Fibroblast of skin of abdomen (primary cell): ENCODE measurements around the gene BCR.

Source experiments
- DNase-seq: peaks from one replicate; pipeline ENCODE4 v3.0.0-alpha.2; 2013

Gene BCR

GRCh38 chr22:23218053-23218866 lies 38.0 kb downstream of the BCR start:
- no peak for DNase-seq

DNA sequence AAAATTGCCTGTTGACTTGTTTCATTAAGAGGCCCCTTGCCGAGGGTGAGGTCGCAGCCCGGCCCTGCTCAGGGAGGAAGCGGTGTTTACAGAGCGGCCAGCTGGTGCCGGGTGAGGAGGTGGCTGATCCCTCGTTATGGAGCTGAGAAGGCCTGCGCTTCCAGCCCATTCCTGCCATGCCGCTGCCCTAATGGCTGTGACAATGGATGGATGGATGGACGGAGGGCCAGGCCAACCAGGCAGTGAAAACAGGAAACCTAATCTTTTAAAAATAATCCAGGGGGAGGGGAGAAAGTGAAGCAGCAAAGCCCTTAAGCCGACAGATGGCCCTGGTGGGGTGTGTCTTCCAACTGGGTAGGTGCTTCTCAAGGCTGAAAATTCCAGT lies 38.5 kb downstream of the BCR start:
- peak; percentile 49 for DNase-seq

DNA sequence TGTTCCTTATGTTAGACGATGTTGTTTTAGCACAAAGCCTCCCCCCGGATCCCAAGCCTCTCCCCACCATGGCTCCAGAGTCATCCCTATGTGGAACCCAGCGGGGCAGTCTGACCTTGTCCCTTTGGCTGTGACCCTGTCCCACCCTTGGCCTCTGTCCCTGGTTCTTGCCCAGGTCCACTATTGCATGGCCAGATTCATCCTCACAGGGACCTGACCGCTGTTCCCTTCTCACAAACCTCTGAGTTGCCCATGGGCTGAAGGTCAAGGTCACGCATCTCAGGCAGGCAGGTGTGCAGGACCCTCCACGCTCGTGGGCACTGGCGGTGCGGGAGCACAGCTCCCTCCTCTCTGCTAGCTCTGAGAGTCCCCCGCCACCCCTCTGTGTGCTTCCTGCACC lies 39.0 kb downstream of the BCR start:
- no peak for DNase-seq

DNA sequence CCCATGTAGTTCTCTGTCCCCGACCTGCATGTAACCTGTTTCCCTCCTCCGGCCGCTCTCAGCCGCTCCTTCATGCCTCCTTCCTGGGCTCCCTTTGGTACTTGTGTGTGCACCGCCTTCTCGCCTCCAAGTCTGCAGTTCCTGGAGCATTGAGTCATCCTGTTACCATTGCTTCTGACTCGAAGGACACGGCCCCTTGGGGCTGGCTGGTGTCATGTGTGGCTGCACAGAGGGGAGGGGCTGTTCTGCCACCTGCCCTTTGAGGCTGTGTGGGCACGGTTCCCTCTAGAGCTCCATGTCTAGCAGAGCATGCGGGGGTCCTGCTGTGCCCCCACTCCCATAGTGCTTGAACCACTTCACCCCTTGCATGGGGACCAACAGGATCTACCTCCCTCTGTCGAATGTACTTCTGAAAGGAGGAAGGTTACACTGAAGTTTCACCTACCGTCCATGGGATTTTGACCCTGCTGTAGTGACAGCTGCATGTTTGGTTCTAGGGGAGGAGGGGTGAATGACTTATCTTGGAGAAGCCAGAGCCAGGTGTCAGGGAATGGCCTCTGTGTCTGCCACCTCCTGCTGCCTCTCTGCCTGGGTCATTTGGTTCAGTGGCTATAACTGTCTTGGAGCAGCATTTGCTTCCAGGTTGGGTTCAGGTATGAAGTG lies 39.6 kb downstream of the BCR start:
- DNase-seq = peak; percentile 56

- DNase-seq = peak; percentile 54
Observed at GRCh38 chr22:23220485-23221350, 40.4 kb downstream of the BCR start.

DNA sequence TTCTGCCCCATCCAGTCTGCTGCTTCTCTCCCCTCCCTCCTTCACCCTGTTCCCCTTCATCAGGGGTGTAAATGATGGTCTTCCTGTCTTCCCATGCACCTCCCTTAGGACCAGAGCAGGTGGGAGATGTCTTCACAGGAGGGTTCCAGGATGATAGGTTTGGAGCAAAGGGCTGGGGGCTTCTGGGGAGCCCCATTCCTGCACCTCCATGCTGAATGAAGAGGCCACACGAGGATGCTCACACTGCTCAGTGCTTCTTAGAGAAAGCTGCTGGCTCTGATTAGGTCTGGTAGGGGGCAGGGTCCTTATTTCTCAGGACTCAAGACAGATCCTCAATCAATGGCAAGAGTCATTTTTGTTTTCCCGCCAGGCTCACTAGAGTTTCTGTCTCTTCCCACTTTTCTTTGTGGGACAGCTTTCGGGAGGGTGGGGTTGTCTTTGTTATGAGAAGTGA lies 41.1 kb downstream of the BCR start:
- DNase-seq = no peak

- DNase-seq = no peak
Observed at GRCh38 chr22:23222033-23222792, 41.9 kb downstream of the BCR start.

DNA sequence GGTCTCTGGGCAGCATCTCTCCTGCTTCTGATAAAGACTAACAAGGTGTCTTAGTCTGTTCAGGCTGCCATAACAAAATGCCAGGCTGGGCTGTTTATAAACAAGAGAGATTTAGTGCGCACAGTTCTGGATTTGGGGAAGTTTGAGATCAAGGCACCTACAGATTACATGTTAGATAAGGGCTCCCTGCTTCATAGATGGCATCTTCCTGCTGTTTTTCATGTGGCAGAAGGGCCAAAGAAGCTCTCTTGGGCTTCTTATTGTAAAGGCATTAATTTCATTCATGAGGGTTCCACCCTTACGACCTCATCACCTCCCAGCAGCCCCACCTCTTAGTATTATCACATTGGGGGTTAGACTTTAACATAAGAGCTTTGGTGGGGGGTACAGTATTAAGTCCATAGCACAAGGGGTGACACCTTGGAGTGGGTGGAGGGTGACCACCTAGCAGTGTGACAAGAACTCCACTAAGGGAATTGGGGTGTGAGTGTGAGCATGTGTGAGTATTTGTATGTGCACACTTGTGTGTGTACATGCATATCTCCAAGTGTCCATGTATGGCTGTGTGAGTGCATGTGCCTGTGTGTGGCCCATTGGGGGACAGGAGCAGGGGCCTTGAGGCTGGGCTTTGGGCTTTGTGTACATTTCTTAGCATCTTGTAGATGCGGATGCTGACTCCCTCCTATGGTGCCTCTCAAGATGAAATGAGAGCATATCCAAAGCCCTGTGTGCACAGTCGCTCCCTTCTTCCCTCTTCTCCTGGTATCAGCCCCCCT lies 42.7 kb downstream of the BCR start:
- DNase-seq = no peak

- DNase-seq = no peak
Observed at GRCh38 chr22:23223569-23224317, 43.4 kb downstream of the BCR start.

DNA sequence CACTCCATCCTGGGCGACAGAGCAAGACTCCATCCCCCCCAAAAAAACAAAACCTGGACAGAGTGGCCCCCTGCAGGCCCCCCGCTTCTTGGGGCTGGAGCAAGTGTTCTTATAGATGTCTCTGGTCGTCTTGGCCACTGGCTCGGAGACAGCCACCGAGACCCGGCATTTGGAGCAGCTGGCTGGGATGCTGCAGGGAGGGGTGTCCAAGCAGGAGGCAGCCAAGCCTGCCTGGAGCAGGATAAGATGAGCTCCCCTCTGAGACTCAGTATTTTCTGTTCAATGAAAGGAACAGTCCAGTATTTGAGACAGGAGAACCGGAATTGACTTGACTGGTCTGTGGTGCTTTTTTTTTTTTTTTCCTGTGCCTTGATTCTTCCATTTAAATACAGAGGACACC lies 44.5 kb downstream of the BCR start:
- no peak for DNase-seq

GRCh38 chr22:23225337-23225723 lies 45.0 kb downstream of the BCR start:
- DNase-seq = no peak

DNA sequence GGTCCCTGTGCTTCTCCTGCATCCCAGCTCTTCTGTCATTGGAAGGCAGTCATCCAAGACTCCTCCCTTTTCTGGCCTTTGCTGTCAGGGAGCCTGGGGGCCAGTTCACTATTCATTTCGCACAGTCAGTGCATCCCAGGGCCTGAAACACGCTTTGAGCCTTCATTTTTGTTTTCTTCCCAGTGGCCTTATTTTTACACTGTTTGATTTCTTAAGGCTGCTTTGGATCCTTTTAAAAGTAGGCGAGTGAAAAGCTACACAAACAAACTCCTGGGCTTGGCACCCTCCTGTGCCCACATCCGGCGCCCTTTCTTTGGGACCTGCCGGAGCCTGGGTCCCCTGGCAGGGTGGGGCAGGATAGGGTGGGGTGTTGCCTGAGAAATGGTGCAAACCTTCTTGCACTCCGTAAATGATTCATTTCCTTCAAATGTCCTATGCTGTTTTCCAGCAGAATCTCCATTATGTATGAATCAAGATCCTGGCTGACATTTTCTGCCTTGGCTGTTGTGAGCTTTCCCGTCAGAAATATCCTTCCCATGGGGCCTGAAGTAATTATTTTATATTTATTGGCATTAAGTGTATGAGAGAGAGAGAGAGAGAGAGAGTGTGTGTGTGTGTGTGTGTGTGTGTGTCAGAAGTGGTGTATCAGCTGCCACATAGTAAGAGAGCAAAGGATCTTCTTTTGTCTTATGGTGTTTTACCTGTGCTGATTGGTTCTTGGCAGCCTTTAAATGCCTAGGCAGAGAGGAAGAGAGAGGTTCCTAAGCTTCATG lies 45.6 kb downstream of the BCR start:
- DNase-seq = peak; percentile 21

- DNase-seq = no peak
Observed at GRCh38 chr22:23226497-23226850, 46.2 kb downstream of the BCR start.

DNA sequence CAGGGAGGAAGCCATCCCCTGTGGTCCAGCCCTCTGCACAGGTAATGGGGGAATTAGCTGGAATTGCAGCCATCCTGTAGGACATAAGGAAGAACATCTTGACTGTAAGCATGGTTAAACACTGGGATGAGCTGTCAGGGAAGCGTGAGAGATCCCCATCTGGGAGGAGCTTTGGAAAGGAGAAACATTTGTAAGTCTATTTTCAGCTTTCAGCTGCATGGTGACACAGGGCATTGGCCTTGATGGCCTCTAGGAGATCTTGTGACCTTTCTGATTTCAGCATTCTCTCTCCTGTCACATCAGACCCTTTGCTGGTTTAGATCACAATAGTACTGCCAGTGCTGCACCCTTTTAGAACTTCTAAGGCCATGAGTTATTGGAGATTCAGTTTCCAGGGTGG lies 47.1 kb downstream of the BCR start:
- DNase-seq = no peak

DNA sequence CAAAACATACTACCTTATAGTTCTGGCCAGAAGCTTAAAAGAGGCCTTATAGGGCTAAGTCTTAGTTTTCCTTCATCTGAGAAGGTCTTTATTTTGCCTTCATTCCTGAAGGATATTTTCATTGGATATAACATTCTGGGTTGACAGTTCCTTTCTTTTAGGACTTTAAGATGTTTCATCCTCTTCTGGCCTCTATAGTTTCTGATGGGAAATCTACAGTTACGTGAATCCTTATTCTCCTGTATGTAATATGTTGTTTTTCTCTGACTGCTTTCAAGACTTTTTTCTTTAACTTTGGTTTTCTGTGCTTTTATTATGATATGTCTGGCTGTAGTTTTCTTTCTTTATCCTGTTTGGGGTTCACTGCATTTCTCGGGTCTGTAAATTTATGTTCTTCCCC lies 48.2 kb downstream of the BCR start:
- no peak for DNase-seq

DNA sequence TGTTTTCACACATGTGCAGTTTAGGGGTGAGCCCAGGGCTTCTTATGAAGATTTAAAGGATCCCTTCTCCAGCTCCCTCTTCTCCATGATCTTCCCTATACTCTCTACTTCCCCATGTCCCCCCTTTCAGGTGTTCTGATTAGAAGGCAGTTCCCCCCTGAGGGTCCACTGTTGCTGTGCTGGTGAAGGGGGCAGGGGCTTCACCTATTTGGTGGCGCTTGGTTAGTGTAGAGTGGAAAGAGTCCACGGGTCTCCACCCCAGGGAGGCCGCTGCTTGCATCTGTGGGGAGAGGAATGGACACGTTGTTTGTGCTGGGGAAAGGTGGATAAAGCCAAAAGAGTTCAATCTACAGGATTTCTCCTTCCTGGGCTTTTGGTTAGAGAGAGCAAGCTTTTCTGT lies 49.3 kb downstream of the BCR start:
- DNase-seq = no peak

- no peak for DNase-seq
Observed at GRCh38 chr22:23230348-23231068, 50.2 kb downstream of the BCR start.

DNA sequence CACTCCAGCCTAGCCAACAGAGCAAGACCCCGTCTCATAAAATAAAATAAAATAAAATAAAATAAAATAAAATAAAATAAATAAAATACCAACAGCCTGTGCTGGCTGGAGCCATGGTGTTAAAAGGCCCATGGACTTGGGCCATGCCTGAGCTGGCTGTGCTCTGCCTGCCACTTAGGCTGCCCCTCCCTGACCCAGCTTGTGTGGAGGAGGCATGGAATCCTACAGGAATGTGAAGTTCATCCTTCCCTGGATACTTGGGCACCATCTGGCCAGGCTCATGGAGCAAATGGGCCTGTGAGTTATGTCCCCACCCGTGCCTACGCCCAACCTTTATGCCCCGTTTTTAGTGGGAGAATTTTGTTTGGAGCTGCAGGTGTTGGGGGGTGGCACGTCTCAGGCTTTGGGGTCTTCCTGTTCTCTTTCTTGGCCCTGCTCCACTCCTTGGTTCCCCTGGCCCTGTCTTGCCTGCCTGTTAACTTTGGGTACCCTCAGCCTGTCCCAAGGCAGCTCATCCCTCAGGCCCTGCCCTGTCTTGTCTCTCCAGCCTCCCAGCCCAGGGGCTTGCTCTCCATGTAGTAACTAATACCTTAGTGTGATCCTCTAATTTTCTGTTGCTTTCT lies 51.3 kb downstream of the BCR start:
- no peak for DNase-seq
